WI38 (cell line): Measurements from ENCODE around the gene PRPF39.

Source experiments
- H3K4me3 ChIP-seq: 2 replicates; pipeline ENCODE4 v1.5.1; 2011; ENCODE audit warnings: low read depth, mild to moderate bottlenecking, control low read depth, low read length
- TF ChIP-seq, protein P1 (sequence below): IDR thresholded peaks from 2 replicates; pipeline ENCODE4 v1.5.1; 2012; ENCODE audit warnings: low read depth, mild to moderate bottlenecking, control low read depth, low read length

The PRPF39 gene

GRCh38 chr14:45096218-45096617, 12.3 kb downstream of the PRPF39 start:
- no peak overlapping the region for H3K4me3 ChIP-seq
- TF ChIP-seq, protein P1, sequence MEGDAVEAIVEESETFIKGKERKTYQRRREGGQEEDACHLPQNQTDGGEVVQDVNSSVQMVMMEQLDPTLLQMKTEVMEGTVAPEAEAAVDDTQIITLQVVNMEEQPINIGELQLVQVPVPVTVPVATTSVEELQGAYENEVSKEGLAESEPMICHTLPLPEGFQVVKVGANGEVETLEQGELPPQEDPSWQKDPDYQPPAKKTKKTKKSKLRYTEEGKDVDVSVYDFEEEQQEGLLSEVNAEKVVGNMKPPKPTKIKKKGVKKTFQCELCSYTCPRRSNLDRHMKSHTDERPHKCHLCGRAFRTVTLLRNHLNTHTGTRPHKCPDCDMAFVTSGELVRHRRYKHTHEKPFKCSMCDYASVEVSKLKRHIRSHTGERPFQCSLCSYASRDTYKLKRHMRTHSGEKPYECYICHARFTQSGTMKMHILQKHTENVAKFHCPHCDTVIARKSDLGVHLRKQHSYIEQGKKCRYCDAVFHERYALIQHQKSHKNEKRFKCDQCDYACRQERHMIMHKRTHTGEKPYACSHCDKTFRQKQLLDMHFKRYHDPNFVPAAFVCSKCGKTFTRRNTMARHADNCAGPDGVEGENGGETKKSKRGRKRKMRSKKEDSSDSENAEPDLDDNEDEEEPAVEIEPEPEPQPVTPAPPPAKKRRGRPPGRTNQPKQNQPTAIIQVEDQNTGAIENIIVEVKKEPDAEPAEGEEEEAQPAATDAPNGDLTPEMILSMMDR: no peak

DNA sequence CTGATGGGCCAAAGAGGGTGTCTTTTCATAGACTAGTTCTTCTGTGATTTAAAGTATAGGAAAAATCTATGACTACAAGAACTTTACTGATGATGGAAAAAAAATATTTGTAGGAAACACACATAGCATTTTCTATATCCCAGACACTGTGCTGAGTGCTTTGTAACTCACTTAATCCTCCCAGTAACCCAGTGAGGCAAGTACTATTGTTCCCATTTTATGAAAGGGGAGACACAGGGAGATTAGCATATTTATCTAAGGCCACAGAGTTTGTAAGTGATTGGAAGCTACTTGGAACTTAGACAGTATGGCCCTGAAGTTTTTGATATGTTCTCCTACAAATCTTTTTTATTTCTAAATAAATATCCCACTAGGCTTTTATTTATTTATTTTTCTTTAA, 19.9 kb downstream of the PRPF39 start:
- TF ChIP-seq, protein P1: no peak
- no peak overlapping the region for H3K4me3 ChIP-seq

- TF ChIP-seq, protein P1: no peak
These were observed 20.6 kb downstream of the PRPF39 start for GRCh38 chr14:45104561-45104960.

DNA sequence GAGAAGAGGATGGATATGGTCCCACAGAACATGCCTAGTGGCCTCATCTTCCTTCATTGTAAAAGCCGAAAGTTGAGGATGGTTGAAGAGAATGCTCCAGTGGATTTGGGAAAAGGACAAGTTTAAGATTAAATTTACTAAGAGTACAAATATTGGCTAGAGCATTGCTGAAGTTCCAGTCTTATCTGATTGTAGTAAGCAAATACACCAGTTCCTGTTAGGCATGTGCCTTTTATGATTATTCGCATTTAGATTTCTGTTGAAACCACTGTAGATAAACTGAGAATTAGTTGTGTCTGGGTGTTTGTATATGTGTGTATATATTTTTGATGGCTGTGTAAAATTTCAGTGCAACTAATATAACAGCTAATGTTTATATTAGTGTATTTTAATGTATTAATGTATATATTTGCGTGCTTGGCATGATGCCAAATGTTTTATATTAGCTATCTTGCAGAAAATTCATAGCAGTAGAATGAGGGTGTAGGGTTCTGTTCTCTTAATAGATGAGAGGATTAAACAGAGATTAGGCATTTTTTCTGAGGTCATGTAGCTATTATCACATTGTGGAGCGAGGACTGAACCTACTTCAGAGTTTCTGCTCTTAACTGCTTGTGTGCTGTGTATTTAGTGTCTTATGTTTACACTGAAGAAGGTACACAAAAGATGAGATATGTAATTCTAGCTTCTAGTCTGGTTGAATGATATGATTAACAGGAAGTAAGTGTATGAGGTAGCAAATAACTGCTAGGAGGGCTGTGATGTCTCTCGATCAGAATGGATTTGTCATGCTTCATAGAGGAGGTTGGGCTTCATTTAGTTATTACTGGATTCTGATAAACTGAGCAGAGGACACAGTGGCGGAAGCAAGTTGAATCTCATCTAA, 29.2 kb downstream of the PRPF39 start:
- no peak overlapping the region for H3K4me3 ChIP-seq
- TF ChIP-seq, protein P1: no peak

More at GRCh38 chr14:45104561-45104960, 20.6 kb downstream of the PRPF39 start:
- H3K4me3 ChIP-seq: no peak overlapping the region

- TF ChIP-seq, protein P1: no peak
- no peak overlapping the region for H3K4me3 ChIP-seq
These were observed 30.4 kb downstream of the PRPF39 start for GRCh38 chr14:45114327-45114726.

GRCh38 chr14:45118594-45118993, 34.7 kb downstream of the PRPF39 start:
- TF ChIP-seq, protein P1: no peak
- H3K4me3 ChIP-seq: no peak overlapping the region

- no peak overlapping the region for H3K4me3 ChIP-seq
- TF ChIP-seq, protein P1: no peak
These were observed 36.2 kb downstream of the PRPF39 start for GRCh38 chr14:45120096-45120495.
